Measurements from ENCODE around the gene RPL31.

GRCh38 chr2:101030866-101031554 is 28.9 kb downstream of the RPL31 start:
- no peak for TF ChIP-seq CTCF (IDR thresholded peaks at IDR 0.05)
- TF ChIP-seq POLR2A (IDR thresholded peaks at IDR 0.05) = no peak
- no peak for TF ChIP-seq EP300 (IDR thresholded peaks at IDR 0.05)
- TF ChIP-seq POLR2AphosphoS5 (IDR thresholded peaks at IDR 0.05) = no peak

Measured in stomach (tissue), 4 donors.